T-helper 1 cell treated with Interleukin-12 subunit alpha and Interleukin-12 subunit beta and Interleukin-4 antibody, amounts not matched to agents 30 ng/mL and 1 ng/mL, for 36 hours (primary cell): ENCODE results near the gene ELP4. TPM values are rescaled to one million over a fixed set of nuclear protein-coding genes. Genes with fewer than 3 reads are reported as not detected.

Source experiments
- intact Hi-C: fragments of 100-400 bp; cut with micrococcal nuclease; formaldehyde crosslinking; loops from one replicate; pipeline ENCODE4 v1.15.1; 2024
- total RNA-seq: library from RNA; stranded (reverse); gene quantifications from 2 replicates; pipeline ENCODE4 v1.2.3, GENCODE V29; 2022

ELP4 gene
- total RNA-seq, 1 donor from 2014 or later = 19.1 TPM

DNA sequence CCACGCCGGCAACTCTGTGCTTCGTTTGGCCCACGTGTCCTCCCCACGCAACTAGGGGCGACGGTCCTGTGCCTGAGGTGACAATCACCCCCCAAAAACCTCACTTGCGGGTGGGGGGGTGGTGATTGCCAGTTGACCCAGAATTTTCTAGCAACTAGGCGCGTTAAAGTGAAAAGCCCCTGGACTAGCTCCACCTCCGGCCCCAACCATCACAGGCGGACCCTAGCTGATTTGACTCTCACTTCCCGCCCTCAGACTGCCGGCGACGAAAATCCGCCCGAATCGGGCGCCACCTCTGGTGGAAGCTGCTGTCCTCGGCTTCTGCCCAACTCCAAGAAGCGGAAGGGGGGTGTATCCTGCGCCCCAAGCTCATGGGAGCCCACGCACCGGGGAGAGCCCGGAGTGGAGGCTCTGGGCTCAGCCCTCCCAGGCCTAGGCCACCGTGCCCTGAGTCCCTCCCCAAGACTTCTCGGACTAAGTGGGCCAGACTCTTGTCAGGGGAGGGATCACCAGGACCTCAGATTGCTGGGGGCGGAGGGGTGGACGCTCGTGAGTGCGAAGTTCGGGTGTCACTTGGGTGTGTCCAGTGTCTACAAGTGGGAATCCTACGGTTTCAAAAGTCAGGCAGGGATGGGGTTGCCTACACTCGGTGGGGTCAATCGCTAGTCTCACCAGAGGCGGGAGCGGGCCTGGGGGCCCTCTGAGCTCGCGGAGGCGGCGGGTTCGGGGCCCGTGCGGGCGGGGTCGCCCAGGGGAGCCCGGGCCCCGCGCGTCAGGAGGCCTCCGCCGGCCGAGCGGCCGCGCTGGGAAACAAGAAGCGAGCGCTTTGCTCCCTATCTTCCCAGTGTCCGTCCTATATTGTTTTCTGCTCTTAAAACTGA is 289.2 kb downstream of the ELP4 start:
- intact Hi-C loops = loop anchor here (5.0 kb wide), 1 partner anchor 34 kb away; no protein-coding TSS in a partner anchor

GRCh38 chr11:31799435-31800397 is 290.1 kb downstream of the ELP4 start:
- intact Hi-C loops = loop anchor here (5.0 kb wide), 1 partner anchor 33 kb away; no protein-coding TSS in a partner anchor

DNA sequence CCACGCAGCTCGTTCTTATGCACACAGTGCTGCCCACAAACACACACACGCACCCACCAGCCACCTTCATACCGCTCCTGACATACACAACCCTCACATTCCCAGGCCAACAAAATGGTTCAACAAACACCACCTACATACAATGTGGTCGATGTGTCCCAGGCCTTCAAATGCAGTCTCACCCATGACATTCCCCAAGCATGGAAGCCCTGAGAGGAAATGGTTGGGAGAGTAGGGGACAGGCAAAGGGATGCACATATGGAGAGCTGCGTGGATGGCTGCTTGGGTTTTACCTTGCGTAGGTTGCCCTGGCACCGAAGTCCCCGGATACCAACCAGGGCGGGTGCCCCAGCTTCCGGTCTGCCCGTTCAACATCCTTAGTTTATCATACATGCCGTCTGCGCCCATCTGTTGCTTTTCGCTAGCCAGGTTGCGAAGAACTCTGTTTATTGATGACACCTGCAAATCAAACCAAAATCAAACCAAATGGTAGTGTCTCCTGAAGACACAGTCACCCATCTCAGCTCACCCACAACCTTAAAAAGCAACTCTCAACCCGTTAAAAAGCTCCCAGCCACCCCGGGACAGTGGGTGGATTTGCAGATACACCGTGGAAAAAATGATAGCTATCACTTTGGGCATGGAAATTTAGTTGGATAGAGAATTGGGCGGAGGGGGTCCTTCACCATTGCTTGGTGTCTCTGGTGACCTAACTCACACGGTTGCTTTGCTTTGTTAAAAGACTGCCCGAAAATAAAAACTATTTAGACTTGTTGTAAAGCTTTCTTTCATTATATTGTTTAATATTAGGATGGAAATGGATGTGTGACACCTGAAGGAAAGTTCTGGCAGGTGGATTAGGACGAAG is 291.1 kb downstream of the ELP4 start:
- intact Hi-C loops = no loop called here

DNA sequence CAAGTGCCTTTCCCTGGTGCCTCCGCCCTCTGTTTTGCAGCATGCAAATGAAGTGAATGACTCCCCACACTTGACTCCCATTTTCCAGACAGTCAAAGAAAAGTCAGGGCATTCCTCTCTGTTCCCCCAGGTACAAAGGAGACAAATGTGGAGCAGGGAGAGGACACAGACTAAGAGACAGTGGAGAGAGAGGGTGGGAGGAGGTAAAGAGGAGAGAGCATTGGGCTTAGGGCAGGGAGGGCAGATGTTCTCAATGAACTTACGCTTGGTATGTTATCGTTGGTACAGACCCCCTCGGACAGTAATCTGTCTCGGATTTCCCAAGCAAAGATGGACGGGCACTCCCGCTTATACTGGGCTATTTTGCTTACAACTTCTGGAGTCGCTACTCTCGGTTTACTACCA is 291.7 kb downstream of the ELP4 start:
- intact Hi-C loops = no loop called here

- intact Hi-C loops = loop anchor here (1.0 kb wide), 1 partner anchor 8 kb away; no protein-coding TSS in a partner anchor
Observed at GRCh38 chr11:31802000-31802551, 292.5 kb downstream of the ELP4 start.

DNA sequence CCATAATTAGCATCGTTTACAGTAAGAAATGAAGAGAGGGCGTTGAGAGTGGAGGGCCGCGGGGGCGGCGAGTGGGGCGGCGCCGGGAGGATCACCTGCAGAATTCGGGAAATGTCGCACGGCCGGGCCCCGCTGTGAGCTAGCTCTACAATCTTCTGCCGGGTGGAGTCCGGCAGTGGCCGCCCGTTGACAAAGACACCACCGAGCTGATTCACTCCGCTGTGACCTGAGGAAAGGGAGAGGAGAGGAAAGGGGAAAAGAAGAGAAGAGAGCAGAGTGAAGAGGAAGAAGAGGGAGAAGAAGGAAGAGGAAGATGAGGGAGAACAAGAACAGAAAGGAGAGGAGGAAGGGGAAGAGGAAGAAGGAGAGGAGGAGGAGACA is 293.0 kb downstream of the ELP4 start:
- intact Hi-C loops = loop anchor here (1.0 kb wide), 1 partner anchor 8 kb away; no protein-coding TSS in a partner anchor

- intact Hi-C loops = loop anchor here (1.0 kb wide), 2 partner anchors 7 to 10 kb away; no protein-coding TSS in a partner anchor
Observed at GRCh38 chr11:31802990-31803812, 293.6 kb downstream of the ELP4 start.

DNA sequence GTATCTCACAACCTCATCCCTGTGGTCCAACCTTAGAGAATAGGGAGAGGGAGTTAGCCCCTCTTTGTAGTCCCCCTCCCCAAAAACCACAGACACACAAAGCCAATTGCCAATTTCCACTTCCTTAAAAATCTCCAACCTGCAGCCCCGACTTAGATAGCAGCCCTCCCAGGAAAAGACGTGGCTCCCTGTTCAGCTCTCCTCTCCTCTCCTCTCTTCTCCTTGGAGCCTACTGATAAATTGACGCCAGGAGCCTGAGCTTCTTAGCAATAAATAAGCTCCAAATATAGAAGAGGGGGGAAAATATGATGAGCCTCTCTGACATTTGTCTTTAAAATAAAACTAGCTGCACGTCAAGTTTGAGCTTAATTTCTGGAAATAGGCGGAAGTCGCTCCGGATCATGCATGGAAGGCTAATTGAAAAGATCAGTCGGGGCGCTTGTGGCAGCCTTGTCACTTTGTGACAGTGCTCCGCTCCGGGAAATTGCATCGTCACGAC is 294.3 kb downstream of the ELP4 start:
- intact Hi-C loops = loop anchor here (1.0 kb wide), 1 partner anchor 9 kb away; no protein-coding TSS in a partner anchor

GRCh38 chr11:31804312-31805036 is 294.9 kb downstream of the ELP4 start:
- intact Hi-C loops = loop anchor here (5.0 kb wide), 1 partner anchor 407 kb away; no protein-coding TSS in a partner anchor

GRCh38 chr11:31805037-31805628 is 295.6 kb downstream of the ELP4 start:
- intact Hi-C loops = loop anchor here (5.0 kb wide), 1 partner anchor 408 kb away; no protein-coding TSS in a partner anchor

GRCh38 chr11:31805629-31806185 is 296.1 kb downstream of the ELP4 start:
- intact Hi-C loops = loop anchor here (5.0 kb wide), 1 partner anchor 408 kb away; no protein-coding TSS in a partner anchor

DNA sequence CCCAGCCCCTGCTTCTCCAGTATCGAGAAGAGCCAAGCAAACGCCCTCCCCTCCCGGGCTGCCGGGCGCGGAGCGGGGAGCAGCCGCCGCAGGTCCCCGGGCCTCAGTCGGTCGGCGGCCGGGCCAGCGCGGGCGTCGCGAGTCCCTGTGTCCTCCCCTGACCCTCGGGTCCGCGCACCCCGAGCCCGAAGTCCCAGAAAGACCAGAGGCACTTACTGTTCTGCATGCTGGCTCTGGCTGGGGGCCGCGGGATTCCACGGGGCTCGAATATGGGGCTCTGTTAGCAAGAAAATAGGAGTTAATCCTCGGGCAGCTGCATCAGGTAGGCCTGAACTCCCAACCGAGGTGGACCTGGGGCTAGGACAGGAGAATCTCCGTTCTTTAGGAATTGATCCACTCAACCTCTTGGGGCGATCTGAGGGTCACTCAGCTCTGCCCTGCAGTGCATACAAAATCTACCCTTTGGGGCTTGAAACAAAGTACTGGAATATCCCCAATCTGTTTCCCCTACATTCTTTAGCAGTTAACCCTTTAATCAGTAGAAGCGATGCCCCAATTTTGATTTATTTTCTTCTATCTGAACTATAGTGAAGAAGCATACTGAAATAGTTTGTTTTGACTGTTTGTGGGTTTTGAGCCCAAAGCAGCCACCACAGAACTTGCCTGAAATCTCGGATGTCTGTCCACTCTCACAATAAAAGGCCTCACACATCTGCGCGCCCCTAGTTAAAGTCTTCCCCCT is 296.8 kb downstream of the ELP4 start:
- intact Hi-C loops = loop anchor here (5.0 kb wide), 1 partner anchor 409 kb away; no protein-coding TSS in a partner anchor

GRCh38 chr11:31806928-31807798 is 297.6 kb downstream of the ELP4 start:
- intact Hi-C loops = loop anchor here (5.0 kb wide), 1 partner anchor 410 kb away; no protein-coding TSS in a partner anchor

DNA sequence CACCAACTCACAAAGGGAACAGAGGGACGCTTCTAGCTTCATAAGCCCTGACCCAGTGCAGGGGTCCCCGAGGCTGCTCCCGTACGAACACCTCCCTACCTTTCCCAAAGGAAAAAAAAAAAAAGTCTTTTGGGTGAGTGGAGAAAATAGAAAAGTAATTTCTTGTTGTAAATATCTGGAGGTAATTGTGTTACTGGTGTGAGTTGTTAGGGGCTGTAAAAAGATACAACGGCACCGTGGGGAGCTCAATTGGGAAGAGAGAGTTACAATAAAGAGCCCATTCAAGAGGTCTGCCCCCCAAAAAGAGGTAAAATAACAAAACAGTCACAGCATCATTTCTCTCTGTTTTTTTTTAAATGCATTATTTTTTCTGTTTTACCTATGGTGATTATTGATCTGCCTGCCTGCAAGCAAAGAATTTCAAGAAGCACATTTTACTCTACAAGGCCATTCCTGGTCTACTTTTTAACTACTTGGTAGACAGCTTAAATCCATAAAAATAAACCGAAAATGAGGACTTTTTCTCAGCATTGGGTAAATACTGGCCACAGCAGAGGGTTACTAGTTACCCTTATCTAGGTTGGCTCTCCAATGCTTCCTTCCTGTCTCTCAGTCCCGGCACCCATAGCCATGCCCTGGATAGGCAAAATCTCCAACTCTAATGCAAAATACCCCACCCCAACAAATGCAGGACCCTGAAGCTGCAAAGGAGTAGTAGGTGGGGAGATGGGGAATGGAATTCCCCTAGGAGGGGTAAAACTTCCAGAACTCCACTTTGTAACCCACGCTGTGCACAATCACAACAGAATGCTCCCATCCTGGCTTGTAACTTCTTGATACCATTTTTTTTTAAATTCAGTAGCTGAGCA is 298.5 kb downstream of the ELP4 start:
- intact Hi-C loops = loop anchor here (5.0 kb wide), 1 partner anchor 411 kb away; no protein-coding TSS in a partner anchor
